Measurements from ENCODE around the gene FHOD3. TPM values are rescaled to one million over a fixed set of nuclear protein-coding genes. Genes with fewer than 3 reads are reported as not detected.

The FHOD3 gene
- total RNA-seq, 1 experiment from 2014 or later: 18.1 TPM

DNA sequence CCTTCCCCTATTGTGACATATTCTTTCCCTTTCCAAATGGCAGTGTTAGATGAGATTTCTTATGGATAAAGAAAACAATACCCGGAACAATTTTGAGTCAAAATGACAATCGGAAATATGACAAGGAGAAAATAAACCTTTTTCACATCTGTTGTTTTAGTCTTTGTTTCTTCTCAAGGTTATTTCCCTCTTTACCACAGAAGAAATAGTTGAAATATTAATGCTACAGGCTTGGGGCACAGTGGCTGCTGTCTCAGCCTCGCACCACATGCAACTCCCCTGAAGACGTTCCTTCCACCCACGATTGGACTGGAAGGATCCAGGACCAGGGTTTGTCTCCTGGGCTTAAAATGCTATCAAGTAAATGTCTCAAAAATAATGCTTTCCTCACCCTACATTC is 77.6 kb downstream of the FHOD3 start:
- Histone ChIP-seq H3K9me2 (replicated peaks; ENCODE audit: low read length) (no peaks in the 10 kb centered on the region), H3K9ac (ENCODE audit: low read length) (no peak overlapping the region), H3F3A (ENCODE audit: low read length, unreplicated experiment) (no peaks in the 10 kb centered on the region), H3K9me3 (ENCODE audit: low read length) (no peaks in the 10 kb centered on the region), H3K4me2 (ENCODE audit: low read length) (no peak overlapping the region), H3K79me2 (ENCODE audit: low read length) (no peaks in the 10 kb centered on the region), H3K4me1 (ENCODE audit: insufficient read depth, low read length) (peaks cover 16% of the 10 kb centered on the region), H3K4me3 (ENCODE audit: low read length) (no peak overlapping the region), H3K27ac (ENCODE audit: low read length) (no peak overlapping the region), H3K36me3 (ENCODE audit: low read depth, low read length) (no peaks in the 10 kb centered on the region), H3K27me3 (ENCODE audit: low read length) (no peaks in the 10 kb centered on the region), H4K20me1 (ENCODE audit: low read length) (no peaks in the 10 kb centered on the region), H2AFZ (ENCODE audit: low read length) (no peak overlapping the region)
- TF ChIP-seq EZH2 (IDR thresholded peaks at IDR 0.05; ENCODE audit: low read length, unreplicated experiment) (no peak), EZH2phosphoT487 (IDR thresholded peaks at IDR 0.05; ENCODE audit: borderline replicate concordance, low read length) (no peak)
- TF ChIP-seq, protein P1, sequence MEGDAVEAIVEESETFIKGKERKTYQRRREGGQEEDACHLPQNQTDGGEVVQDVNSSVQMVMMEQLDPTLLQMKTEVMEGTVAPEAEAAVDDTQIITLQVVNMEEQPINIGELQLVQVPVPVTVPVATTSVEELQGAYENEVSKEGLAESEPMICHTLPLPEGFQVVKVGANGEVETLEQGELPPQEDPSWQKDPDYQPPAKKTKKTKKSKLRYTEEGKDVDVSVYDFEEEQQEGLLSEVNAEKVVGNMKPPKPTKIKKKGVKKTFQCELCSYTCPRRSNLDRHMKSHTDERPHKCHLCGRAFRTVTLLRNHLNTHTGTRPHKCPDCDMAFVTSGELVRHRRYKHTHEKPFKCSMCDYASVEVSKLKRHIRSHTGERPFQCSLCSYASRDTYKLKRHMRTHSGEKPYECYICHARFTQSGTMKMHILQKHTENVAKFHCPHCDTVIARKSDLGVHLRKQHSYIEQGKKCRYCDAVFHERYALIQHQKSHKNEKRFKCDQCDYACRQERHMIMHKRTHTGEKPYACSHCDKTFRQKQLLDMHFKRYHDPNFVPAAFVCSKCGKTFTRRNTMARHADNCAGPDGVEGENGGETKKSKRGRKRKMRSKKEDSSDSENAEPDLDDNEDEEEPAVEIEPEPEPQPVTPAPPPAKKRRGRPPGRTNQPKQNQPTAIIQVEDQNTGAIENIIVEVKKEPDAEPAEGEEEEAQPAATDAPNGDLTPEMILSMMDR (conservative IDR thresholded peaks at IDR 0.05; ENCODE audit: low read depth, low read length): no peak
- ChIA-PET CTCF (no interaction called here), POLR2A (ENCODE audit: unreplicated experiment) (no interaction called here)
- ATAC-seq (no peak), DNase-seq (no peak)
- BruUV-seq (replicated peaks): no TSS peak
- intact Hi-C loops (cut with micrococcal nuclease): no loop called here

DNA sequence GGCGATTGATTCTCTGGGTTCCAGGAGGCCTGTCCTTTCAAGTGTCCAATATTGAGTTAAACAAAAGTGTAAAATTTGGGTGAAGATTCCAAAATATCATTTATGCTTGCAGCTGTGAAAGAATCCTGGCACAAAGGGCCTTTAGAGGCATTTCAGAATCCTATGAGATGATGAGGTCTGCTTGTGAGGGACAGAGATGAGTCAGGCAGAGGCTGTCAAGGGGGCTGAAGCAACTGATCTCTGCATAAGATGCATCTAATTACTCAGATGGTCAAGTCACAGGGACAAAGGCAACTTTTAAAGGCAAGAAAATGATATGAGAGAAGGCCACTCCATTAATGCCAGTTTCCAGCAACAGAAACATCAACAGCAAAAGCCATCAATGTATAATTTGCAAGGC is 78.8 kb downstream of the FHOD3 start:
- no peak overlapping the region for H3K4me2 ChIP-seq (ENCODE audit: low read length)

DNA sequence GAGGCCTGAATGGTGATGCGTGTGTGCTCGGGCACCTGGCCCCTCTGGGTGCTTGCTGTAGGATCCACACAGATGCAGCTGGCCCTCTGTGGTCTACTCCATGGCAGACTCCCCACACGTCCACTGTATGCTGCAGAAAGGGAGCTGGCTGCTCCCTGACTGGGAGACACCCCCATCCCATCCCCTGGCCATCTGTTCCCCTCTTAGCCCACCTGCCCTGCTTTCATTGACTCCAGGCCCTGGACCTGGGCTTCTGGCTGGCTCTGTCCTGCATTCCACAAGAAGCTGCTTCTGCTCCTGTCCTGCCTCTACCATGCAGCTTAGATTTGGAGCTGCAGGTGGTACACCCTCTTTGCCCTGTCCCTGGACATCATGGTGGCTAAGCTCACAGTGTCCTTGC is 80.1 kb downstream of the FHOD3 start:
- Histone ChIP-seq H3F3A (ENCODE audit: low read length, unreplicated experiment) (no peaks in the 10 kb centered on the region), H3K4me1 (ENCODE audit: insufficient read depth, low read length) (peaks cover 16% of the 10 kb centered on the region), H3K27me3 (ENCODE audit: low read length) (no peaks in the 10 kb centered on the region), H3K27ac (ENCODE audit: low read length) (no peak overlapping the region), H3K9me3 (ENCODE audit: low read length) (no peaks in the 10 kb centered on the region), H2AFZ (ENCODE audit: low read length) (no peak overlapping the region), H3K79me2 (ENCODE audit: low read length) (no peaks in the 10 kb centered on the region), H3K4me2 (ENCODE audit: low read length) (no peak overlapping the region), H3K4me3 (ENCODE audit: low read length) (no peak overlapping the region), H3K9ac (ENCODE audit: low read length) (no peak overlapping the region), H3K36me3 (ENCODE audit: low read depth, low read length) (no peaks in the 10 kb centered on the region), H3K9me2 (replicated peaks; ENCODE audit: low read length) (no peaks in the 10 kb centered on the region), H4K20me1 (ENCODE audit: low read length) (no peaks in the 10 kb centered on the region)
- intact Hi-C loops (cut with micrococcal nuclease): no loop called here
- DNase-seq (no peak), ATAC-seq (no peak)
- BruUV-seq (replicated peaks): no TSS peak
- TF ChIP-seq EZH2 (IDR thresholded peaks at IDR 0.05; ENCODE audit: low read length, unreplicated experiment): no peak
- ChIA-PET CTCF (interaction anchor here (0.6 kb wide), 1 partner anchor 75 kb away, joined by 4 read pairs; no protein-coding TSS in a partner anchor), POLR2A (ENCODE audit: unreplicated experiment) (no interaction called here)

More for the DNA sequence above, 78.8 kb downstream of the FHOD3 start:
- Histone ChIP-seq H3K4me3 (ENCODE audit: low read length) (no peak overlapping the region), H3K9ac (ENCODE audit: low read length) (no peak overlapping the region), H3K36me3 (ENCODE audit: low read depth, low read length) (no peaks in the 10 kb centered on the region), H3F3A (ENCODE audit: low read length, unreplicated experiment) (no peaks in the 10 kb centered on the region), H3K9me3 (ENCODE audit: low read length) (no peaks in the 10 kb centered on the region), H3K27me3 (ENCODE audit: low read length) (no peaks in the 10 kb centered on the region), H3K27ac (ENCODE audit: low read length) (no peak overlapping the region), H4K20me1 (ENCODE audit: low read length) (no peaks in the 10 kb centered on the region), H3K4me1 (ENCODE audit: insufficient read depth, low read length) (peaks cover 16% of the 10 kb centered on the region), H3K9me2 (replicated peaks; ENCODE audit: low read length) (no peaks in the 10 kb centered on the region), H3K79me2 (ENCODE audit: low read length) (no peaks in the 10 kb centered on the region), H2AFZ (ENCODE audit: low read length) (no peak overlapping the region)
- no peak for TF ChIP-seq EZH2phosphoT487 (IDR thresholded peaks at IDR 0.05; ENCODE audit: borderline replicate concordance, low read length)
- no peak for ATAC-seq
- no peak for DNase-seq
- POLR2A ChIA-PET (ENCODE audit: unreplicated experiment): no interaction called here
- intact Hi-C loops (cut with micrococcal nuclease): no loop called here
- CTCF ChIA-PET: no interaction called here
- no TSS peak for BruUV-seq (replicated peaks)

DNA sequence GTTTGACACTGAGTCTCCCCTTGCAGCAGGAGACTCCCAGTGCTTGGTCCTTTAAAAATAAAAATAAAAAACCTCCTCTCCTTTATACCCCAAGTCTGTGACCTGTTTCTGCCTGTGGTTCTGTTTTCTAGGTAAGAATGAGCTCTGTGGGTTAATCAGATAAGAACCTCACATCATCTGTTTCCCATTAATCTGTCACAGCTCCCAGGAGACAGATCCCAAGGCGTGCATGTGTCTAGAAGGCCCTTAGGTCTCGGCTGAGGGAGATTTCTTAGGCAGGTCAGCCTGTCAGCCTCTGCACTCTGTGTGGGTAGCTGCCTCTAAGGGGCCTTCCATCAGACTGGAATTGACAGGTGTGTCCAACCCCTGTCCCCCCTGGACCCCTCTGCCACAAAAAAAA is 80.7 kb downstream of the FHOD3 start:
- Histone ChIP-seq H2AFZ (ENCODE audit: low read length) (no peak overlapping the region), H3K79me2 (ENCODE audit: low read length) (no peaks in the 10 kb centered on the region), H3K9me2 (replicated peaks; ENCODE audit: low read length) (no peaks in the 10 kb centered on the region), H3K27ac (ENCODE audit: low read length) (no peak overlapping the region), H3K4me2 (ENCODE audit: low read length) (no peak overlapping the region), H3F3A (ENCODE audit: low read length, unreplicated experiment) (no peaks in the 10 kb centered on the region), H3K36me3 (ENCODE audit: low read depth, low read length) (no peaks in the 10 kb centered on the region), H3K4me3 (ENCODE audit: low read length) (no peak overlapping the region), H3K4me1 (ENCODE audit: insufficient read depth, low read length) (peaks cover 11% of the 10 kb centered on the region), H3K27me3 (ENCODE audit: low read length) (no peaks in the 10 kb centered on the region), H3K9me3 (ENCODE audit: low read length) (no peaks in the 10 kb centered on the region), H4K20me1 (ENCODE audit: low read length) (no peaks in the 10 kb centered on the region), H3K9ac (ENCODE audit: low read length) (no peak overlapping the region)
- BruUV-seq (replicated peaks): no TSS peak
- ChIA-PET POLR2A (ENCODE audit: unreplicated experiment) (no interaction called here), CTCF (no interaction called here)
- no peak for ATAC-seq
- TF ChIP-seq EZH2 (IDR thresholded peaks at IDR 0.05; ENCODE audit: low read length, unreplicated experiment): no peak
- TF ChIP-seq, protein P1 (conservative IDR thresholded peaks at IDR 0.05; ENCODE audit: low read depth, low read length): no peak
- TF ChIP-seq EZH2phosphoT487 (IDR thresholded peaks at IDR 0.05; ENCODE audit: borderline replicate concordance, low read length): no peak
- DNase-seq: no peak
- intact Hi-C loops (cut with micrococcal nuclease): no loop called here
